KOPT-K1 (cell line): ENCODE results near the gene TRIM32.

Experiments used
- H3K27ac ChIP-seq: fragments of 200-600 bp; sonication (generic); 2 replicates; pipeline ENCODE4 v1.5.1; 2016; ENCODE audit warnings: antibody characterized with exemption, mild to moderate bottlenecking, low read depth, low read length; ENCODE audit not compliant: poor library complexity, severe bottlenecking
- H3K36me3 ChIP-seq: fragments of 200-600 bp; sonication (generic); 2 replicates; pipeline ENCODE4 v1.5.1; 2017; ENCODE audit warnings: antibody characterized with exemption, mild to moderate bottlenecking, low read length, moderate library complexity; ENCODE audit not compliant: insufficient read depth
- H3K9me3 ChIP-seq: fragments of 200-600 bp; sonication (generic); 2 replicates; pipeline ENCODE4 v1.5.1; 2017; ENCODE audit warnings: antibody characterized with exemption, low read length, mild to moderate bottlenecking; ENCODE audit not compliant: insufficient read depth, poor library complexity, severe bottlenecking

TRIM32 gene

DNA sequence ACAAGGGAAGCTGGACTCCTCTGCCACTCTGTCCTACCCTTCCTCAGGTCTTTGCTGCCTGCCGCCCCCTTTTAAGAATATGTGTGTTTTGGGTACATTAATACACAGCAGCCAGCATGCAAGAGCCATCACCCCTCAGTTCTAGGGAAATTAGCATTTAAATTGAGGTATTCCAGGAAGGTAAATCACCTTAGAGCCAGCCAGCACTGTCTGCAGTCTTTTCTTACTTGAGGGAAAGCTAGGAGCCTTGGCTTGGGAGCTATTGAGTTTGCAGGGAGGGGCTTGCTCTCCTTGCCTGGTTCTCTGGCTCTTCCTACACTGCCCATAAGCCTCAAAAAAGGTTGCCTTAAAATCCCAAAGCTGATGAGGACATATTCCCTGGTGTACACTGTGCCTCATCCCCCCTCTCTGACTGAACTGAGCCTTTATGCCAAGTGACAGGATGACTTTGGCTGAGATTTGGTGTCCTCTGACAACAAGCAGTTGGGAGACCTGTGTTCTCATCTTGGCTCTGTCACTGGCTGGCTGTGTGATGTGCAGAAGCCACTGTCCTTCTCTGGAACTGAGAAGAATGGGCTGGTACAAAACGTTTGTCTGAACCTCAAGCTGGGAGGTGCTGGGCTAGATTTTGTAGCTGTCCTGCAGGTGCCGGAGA, 54.1 kb downstream of the TRIM32 start:
- H3K9me3 ChIP-seq: no peaks in the 10 kb centered on the region
- no peaks in the 10 kb centered on the region for H3K36me3 ChIP-seq
- H3K27ac ChIP-seq: no peak overlapping the region

DNA sequence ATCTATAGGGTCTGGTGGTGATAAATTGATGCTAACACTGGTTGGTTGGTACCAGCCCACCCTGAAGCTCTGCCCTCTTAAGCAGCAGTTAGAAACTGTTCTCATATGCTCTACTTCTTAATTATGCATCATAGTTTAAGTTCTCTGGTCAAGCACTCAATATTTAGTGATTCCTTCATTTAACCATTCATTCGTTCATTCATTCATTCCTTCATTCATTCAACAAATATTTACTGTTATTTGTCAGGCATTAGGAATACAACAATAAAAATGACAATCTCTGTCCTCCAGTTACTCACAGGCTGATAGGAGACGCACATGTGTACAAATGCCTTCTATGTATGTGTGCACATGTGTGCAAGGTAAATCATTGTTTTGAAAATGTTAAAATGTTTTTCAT, 54.6 kb downstream of the TRIM32 start:
- Histone ChIP-seq H3K27ac (no peak overlapping the region), H3K36me3 (no peaks in the 10 kb centered on the region), H3K9me3 (no peaks in the 10 kb centered on the region)

DNA sequence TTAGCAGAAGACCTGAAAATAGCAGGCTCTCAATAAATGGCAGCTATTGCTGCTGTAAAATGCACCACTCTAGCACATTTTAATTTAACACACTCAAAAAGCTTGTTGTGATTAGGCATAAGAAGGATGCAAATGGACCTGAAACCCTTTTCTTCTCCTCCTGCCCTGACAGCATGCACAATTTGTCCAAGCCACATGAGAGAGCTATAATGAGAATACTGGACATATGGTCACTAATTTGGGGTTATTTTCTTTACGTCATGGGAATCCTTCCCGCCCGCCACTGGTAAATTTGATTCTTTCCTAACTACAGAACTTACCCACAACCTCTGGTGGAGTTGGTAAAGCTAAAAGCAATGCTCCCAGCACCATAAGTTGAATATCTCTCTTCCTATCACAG, 62.1 kb downstream of the TRIM32 start:
- no peaks in the 10 kb centered on the region for H3K9me3 ChIP-seq
- H3K36me3 ChIP-seq: no peaks in the 10 kb centered on the region
- H3K27ac ChIP-seq: no peak overlapping the region

DNA sequence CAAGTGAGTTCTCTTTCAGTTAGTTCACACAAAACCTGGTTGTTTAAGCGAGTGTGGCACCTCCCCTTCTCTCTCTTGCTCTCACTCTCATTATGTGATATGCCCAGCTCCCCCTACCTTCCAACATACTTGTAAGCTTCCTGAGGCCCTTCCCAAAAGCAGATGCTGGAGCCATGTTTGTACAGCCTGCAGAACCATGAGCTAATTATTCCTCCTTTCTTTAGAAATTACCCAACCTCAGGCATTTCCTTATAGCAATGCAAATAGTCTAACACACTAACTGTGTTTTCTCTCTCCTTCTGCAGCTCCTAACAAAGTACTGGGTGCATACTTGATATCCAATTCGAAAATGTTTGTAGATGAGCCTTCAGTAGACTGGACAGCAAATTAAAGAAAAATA, 62.7 kb downstream of the TRIM32 start:
- Histone ChIP-seq H3K27ac (no peak overlapping the region), H3K9me3 (no peaks in the 10 kb centered on the region), H3K36me3 (no peaks in the 10 kb centered on the region)

DNA sequence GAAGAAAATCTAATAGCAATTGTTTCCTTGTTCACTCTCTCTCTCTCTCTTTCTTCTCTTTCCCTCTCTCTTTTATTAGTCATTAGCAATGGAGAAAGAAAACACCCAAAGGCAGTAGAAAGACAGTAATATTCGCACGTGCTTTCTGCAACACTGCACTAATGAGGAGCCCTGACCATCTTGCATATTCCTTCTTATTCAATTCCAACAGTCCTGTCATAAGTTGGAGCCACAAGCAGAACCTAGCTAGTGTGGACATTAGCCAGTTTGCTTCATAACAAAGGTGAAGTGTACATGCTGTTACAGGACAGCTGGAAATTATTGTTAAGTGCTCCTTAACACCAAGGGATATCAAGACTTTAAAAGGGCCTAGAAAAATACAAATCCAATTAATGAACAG, 63.4 kb downstream of the TRIM32 start:
- H3K9me3 ChIP-seq: no peaks in the 10 kb centered on the region
- H3K27ac ChIP-seq: no peak overlapping the region
- H3K36me3 ChIP-seq: no peaks in the 10 kb centered on the region
